ENCODE data around the gene PCGF2. TPM values are rescaled to one million over a fixed set of nuclear protein-coding genes. Genes with fewer than 3 reads are reported as not detected.

The PCGF2 gene
- total and polyA plus RNA-seq, 9 of the 15 experiments (the other 6 are each of a cell fraction or from before 2014, with no cell fraction given): 1.3 to 33.4 (median 7.0) TPM

GRCh38 chr17:38701504-38702165 is 46.5 kb downstream of the PCGF2 start (continued):
- TF ChIP-seq, protein P1, sequence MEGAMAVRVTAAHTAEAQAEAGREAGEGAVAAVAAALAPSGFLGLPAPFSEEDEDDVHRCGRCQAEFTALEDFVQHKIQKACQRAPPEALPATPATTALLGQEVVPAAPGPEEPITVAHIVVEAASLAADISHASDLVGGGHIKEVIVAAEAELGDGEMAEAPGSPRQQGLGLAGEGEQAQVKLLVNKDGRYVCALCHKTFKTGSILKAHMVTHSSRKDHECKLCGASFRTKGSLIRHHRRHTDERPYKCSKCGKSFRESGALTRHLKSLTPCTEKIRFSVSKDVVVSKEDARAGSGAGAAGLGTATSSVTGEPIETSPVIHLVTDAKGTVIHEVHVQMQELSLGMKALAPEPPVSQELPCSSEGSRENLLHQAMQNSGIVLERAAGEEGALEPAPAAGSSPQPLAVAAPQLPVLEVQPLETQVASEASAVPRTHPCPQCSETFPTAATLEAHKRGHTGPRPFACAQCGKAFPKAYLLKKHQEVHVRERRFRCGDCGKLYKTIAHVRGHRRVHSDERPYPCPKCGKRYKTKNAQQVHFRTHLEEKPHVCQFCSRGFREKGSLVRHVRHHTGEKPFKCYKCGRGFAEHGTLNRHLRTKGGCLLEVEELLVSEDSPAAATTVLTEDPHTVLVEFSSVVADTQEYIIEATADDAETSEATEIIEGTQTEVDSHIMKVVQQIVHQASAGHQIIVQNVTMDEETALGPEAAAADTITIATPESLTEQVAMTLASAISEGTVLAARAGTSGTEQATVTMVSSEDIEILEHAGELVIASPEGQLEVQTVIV (CRISPR knock-in tag; IDR thresholded peaks at IDR 0.05; ENCODE audit: borderline replicate concordance): no peak
- TF ChIP-seq MBD1 (CRISPR knock-in tag; IDR thresholded peaks at IDR 0.05): no peak
- no peak for TF ChIP-seq ZNF445 (CRISPR knock-in tag; IDR thresholded peaks at IDR 0.05; ENCODE audit: low read depth)
- TF ChIP-seq MCM7 (IDR thresholded peaks at IDR 0.05): no peak
- TF ChIP-seq, protein P2, sequence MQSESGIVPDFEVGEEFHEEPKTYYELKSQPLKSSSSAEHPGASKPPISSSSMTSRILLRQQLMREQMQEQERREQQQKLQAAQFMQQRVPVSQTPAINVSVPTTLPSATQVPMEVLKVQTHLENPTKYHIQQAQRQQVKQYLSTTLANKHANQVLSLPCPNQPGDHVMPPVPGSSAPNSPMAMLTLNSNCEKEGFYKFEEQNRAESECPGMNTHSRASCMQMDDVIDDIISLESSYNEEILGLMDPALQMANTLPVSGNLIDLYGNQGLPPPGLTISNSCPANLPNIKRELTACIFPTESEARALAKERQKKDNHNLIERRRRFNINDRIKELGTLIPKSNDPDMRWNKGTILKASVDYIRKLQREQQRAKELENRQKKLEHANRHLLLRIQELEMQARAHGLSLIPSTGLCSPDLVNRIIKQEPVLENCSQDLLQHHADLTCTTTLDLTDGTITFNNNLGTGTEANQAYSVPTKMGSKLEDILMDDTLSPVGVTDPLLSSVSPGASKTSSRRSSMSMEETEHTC (IDR thresholded peaks at IDR 0.05): no peak
- TF ChIP-seq, protein P3, sequence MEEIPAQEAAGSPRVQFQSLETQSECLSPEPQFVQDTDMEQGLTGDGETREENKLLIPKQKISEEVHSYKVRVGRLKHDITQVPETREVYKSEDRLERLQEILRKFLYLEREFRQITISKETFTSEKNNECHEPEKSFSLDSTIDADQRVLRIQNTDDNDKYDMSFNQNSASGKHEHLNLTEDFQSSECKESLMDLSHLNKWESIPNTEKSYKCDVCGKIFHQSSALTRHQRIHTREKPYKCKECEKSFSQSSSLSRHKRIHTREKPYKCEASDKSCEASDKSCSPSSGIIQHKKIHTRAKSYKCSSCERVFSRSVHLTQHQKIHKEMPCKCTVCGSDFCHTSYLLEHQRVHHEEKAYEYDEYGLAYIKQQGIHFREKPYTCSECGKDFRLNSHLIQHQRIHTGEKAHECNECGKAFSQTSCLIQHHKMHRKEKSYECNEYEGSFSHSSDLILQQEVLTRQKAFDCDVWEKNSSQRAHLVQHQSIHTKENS (CRISPR knock-in tag; IDR thresholded peaks at IDR 0.05): no peak
- TF ChIP-seq CBFB (CRISPR knock-in tag; IDR thresholded peaks at IDR 0.05): no peak
- peak; percentile 50 for TF ChIP-seq HNRNPLL (IDR thresholded peaks at IDR 0.05; ENCODE audit: low read depth, low read length, poor library complexity, severe bottlenecking)
- no peak for TF ChIP-seq SOX6 (IDR thresholded peaks at IDR 0.05)
- TF ChIP-seq, protein P4, sequence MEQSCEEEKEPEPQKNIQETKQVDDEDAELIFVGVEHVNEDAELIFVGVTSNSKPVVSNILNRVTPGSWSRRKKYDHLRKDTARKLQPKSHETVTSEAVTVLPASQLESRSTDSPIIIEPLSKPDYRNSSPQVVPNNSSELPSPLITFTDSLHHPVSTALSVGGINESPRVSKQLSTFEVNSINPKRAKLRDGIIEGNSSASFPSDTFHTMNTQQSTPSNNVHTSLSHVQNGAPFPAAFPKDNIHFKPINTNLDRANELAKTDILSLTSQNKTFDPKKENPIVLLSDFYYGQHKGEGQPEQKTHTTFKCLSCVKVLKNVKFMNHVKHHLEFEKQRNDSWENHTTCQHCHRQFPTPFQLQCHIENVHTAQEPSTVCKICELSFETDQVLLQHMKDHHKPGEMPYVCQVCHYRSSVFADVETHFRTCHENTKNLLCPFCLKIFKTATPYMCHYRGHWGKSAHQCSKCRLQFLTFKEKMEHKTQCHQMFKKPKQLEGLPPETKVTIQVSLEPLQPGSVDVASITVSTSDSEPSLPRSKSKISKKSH (CRISPR knock-in tag; IDR thresholded peaks at IDR 0.05): no peak
- peak; percentile 36 for TF ChIP-seq TBP (optimal IDR thresholded peaks at IDR 0.05; ENCODE audit: low read depth, low read length)
- TF ChIP-seq HDAC2 (IDR thresholded peaks at IDR 0.05): no peak; the same call in 1 of the 2 replicates
- no peak for TF ChIP-seq SMAD1 (IDR thresholded peaks at IDR 0.05; ENCODE audit: low read depth, low read length, partially characterized antibody)
- no peak for TF ChIP-seq FIP1L1 (IDR thresholded peaks at IDR 0.05; ENCODE audit: low read depth, low read length, poor library complexity, severe bottlenecking)
- no peak for TF ChIP-seq SRSF7 (optimal IDR thresholded peaks at IDR 0.05; ENCODE audit: low read depth, low read length)
- no peak for TF ChIP-seq ZNF184 (CRISPR knock-in tag; IDR thresholded peaks at IDR 0.05)
- no peak for TF ChIP-seq ZNF174 (CRISPR knock-in tag; IDR thresholded peaks at IDR 0.05)
- TF ChIP-seq ZNF232 (CRISPR knock-in tag; IDR thresholded peaks at IDR 0.05): no peak
- TF ChIP-seq PCBP1 (IDR thresholded peaks at IDR 0.05; ENCODE audit: low read depth, low read length, poor library complexity, severe bottlenecking): no peak
- no peak; the same call in 1 of the 2 replicates for TF ChIP-seq ZNF766 (CRISPR knock-in tag; conservative IDR thresholded peaks at IDR 0.05)
- no peak for TF ChIP-seq ZNF143 (CRISPR knock-in tag; IDR thresholded peaks at IDR 0.05)

Data from K562 (cell line).